HG02938 (cell line): Measurements from ENCODE around the gene MAD1L1.
"Not testable (repeated sequence)": the region's sequence is repeated elsewhere in the genome, so short reads cannot be mapped to it uniquely, and the experiment has no call there.

Experiments used
- ATAC-seq: cut with Tn5 transposase; IDR thresholded peaks from one replicate; pipeline ENCODE4 v1.9.1; 2021; ENCODE audit warnings: mild to moderate bottlenecking, moderate library complexity; ENCODE audit not compliant: unreplicated experiment

MAD1L1 gene

DNA sequence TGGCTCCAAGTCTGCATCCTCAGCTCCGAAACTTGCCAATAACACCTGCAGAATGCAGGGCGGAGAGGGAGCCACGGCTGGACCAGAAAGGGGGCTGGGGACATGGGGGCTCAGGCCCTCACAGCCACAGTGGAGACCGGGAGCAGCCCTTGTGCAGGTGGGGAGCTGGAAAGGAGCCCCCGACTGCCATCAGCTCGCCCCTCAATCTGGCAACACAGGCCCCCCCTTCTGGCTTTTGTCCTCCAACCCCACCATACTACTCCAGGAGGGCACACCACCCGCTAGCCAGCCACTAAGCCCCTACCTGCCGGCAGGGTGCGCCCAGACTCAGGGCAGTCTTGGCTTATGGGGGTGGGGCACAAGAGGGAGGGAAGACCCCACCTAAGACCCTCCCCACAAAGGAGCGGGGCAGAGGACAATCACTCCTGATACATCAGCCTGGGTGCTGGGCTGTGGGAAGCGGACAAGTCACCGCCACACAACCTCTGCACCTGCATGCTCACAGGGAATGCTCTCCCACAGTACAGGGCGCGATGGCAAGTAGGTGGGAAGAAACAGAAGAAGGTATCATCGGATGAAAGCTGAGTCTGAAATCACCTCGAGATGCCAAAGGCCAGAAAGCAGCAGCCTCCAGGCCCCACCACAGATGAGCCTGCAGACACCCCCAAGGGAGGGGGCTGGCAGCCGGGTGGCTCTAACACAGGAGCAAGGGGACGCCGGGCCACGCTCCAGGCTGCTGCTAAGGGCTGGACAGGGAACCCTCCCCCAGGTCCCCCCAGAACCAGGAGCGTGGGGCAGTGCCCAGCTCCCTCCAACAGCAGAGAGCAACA, 297.4 kb downstream of the MAD1L1 start:
- no peak for ATAC-seq

DNA sequence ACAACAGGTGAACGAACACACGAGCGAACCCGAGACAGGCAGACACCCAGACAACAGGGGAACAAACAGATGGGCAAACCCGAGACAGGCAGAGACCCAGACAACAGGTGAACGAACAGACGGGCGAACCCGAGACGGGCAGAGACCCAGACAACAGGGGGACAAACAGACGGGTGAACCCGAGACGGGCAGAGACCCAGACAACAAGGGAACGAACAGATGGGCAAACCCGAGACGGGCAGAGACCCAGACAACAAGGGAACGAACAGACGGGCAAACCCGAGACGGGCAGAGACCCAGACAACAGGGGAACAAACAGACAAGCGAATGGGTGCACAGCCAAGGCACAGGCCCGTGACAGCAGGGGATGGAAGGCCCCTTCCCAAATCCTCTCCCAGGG, 298.0 kb downstream of the MAD1L1 start:
- no peak for ATAC-seq

DNA sequence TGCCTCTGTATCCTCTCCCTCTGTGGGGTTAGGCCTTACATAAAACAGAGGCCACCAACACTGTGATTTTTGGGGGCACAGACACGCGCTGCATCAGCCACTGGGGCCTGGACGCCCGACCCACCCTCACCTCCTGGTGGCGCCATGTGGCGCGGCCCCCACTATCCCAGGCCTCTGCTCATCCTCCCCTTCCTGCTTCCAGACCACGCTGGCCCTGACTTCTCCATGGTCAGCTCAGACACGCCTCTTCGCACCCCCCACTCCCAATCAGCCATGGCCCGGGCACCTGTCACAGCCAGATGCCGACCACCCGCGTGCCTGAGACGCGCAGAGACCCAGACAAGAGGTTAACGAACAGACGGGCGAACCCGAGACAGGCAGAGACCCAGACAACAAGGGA, 298.7 kb downstream of the MAD1L1 start:
- ATAC-seq = no peak

GRCh38 chr7:1933066-1933750, 299.5 kb downstream of the MAD1L1 start:
- no peak for ATAC-seq

DNA sequence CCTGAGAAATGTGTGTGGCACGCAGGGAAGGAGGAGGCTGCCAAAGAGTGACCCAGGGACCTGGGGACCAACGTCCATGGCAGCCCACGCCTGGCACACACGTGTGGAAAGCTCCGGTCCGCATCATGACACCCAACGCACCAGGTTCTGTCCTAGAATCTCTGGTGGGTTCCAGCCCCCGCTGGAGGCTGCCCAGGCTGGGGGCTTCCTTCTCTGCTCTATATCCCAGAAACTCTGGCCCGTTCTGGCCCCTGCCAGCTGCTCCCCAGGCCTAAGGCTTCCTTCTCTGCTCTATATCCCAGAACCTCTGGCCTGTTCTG, 300.8 kb downstream of the MAD1L1 start:
- ATAC-seq = no peak

DNA sequence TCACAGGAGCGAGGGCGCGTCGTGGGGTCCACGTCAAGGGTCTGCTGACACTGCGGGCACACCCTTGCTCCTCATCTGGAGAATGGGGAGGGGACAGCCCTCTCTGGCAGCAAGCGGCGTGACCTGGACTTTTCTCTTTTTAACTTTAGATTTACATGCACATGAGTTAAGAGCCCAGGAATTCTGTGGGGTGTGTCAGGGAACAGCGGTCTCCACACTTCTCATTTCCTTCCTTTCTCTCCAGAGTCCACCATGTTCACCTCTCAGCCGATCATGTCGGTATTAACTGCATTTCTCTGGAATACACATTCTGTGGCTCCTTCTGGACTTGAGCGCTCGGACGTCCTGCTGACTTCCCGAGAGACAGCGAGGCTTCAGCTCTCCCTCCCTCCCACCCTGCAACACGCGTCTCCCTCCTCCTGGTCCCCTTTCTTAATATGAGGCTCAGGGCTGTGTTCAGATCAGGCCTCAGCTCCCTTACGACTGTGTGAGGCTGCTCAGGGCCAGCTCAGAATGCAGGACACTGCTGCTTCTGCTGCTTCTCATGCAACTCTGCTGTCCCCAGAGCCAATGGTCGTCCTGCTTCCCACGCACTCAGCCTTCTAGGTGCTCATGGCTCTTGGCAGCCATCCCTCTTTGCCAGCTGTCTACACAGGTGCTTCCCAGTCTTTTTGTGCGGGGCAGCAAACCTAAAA, 301.3 kb downstream of the MAD1L1 start:
- no peak for ATAC-seq

- no peak for ATAC-seq
Measured at GRCh38 chr7:1930381-1931065, 302.2 kb downstream of the MAD1L1 start.

DNA sequence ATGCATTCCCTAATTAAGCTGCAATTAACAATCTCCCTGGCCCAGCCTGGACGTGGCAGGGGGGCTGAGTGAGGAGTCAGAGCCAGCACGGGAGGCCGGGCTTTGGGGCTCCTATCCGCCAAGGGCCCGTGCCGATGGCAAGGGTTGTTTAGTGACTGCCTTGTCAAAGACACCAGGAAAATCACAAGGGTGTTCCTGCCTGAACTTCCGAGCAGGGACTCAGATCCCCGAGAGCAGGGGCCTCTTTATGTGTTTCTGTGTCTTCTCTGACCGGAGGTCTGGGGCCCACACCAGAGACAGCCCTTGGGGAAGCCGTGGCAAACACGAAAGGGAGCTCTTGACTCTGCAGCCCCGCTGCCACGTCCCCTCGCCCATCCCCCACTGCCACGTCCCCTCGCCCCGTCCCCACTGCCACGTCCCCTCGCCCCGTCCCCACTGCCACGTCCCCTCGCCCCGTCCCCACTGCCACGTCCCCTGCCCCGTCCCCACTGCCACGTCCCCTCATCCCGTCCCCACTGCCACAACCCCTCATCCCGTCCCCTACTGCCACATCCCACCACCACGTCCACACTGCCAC, 303.3 kb downstream of the MAD1L1 start:
- ATAC-seq = not testable (repeated sequence)

DNA sequence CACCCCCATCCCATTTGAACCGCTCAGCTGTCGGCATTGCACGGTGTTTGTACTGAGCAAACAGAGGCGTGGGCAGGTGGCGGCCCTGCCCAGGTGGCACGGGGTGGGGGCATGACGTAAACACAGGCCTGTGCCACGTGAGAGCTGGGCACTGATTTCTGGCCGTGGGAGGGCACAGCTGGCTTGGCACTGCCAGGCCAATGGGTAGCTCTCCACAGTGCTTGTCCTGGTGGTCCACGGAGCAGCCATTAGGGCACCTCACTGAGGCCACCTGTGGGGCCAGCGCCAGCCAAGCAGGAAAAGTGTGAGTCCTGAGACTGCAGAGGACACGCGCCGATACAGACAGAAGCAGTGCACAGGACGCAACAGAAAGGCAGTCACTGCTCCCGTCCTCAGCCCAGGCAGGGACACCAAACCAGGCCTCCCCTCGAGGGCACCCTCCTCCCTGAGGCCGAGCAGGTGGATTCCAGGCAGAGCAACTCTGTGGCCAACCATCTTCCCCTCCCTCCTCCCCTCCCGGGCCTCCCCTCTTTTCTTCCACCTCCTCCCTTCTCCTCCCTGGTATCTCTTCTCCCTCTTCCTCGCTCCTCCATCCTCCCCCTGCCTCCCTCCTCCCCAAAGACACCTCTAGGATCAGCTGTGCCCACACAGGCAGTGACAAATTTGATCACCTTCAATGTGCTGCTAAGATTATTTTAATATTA, 303.9 kb downstream of the MAD1L1 start:
- no peak for ATAC-seq

- ATAC-seq = no peak
Measured at GRCh38 chr7:1927937-1928644, 304.7 kb downstream of the MAD1L1 start.

DNA sequence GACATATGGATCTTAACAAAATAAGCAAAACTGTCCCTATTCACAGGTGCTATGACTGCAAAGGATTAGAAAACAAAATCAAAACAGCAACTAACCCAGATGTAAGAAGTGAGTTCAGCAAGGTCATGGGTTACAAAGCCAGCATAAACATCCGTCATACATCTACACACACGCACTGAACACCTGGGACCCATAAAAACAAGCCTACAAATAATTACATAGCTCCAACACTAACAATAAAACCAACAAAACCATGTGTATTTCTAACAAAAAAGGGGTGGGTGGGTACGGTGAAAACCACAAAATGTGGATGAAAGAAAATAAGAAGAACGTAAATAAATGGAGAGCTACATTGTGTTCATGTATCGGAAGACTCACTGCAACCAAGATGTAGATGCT, 305.8 kb downstream of the MAD1L1 start:
- ATAC-seq = no peak

DNA sequence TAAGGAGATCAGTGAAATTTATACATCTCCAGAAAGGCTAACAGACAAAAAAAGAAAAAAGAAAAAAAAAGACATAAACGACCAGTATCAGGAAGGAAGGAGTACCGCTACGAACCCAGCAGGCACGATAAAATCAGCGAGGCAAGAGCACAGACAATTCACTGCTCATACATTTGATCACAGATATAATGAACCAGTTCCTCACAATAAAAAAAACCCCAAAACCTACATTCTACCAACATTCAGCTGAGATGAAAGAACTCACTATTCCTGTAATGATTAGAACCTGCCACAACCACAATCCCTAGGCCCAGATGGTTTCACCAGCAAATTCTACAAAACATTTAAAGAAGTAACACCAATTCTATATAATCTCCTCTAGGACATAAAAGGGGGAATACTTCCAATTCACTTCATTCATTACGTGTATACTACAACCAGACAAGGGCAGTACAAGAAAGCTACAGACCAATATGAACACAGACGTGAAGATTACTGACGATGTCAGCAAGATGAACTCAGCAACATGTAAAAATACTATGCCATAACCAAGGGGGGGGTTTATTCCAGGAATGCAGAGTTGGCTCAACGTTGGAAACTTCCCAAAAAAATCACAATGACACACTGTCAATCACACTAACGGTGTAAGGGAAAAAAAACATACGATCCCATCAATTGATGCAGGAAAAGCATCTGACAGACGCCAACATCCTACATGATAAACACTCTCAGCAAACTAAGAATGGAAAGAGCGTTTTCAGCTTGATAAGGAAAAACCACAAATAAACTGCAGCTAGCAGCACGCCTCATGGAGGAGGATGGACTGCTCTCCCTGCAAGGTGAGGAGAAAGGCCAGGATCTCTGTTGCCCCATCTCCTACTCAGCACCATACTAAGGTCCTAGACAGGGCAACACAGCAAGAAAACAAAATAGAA, 306.5 kb downstream of the MAD1L1 start:
- no peak for ATAC-seq

GRCh38 chr7:1925349-1925748, 307.4 kb downstream of the MAD1L1 start:
- no peak for ATAC-seq

DNA sequence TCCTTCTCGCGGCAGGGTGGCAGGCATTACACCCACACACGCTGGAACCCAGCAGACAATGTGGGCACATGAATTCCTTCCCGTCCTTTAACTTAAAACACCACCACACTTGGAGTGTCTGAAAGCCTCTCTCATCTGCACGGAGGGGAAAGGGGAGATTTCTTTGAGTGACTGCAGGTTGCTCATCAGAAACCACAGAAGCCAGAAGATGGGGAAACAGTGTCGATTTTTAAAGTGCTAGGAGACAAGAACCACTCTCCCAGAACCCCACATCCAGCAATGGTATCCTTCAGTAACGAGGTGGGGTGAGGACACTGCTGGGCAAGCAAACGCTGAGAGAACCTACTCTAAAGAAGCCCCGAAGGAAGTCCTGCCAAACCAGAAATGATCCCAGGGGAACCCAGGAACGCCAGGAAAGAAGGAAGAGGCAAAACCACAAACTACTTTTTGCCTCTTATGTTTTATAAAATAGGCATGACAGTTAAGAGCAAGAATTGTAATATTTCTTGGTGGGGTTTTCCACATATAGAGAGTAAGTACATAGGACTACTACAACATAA, 308.4 kb downstream of the MAD1L1 start:
- ATAC-seq = no peak

- ATAC-seq = no peak
Measured at GRCh38 chr7:1923409-1924257, 309.1 kb downstream of the MAD1L1 start.

GRCh38 chr7:1922870-1923236, 309.9 kb downstream of the MAD1L1 start:
- no peak for ATAC-seq

GRCh38 chr7:1922071-1922869, 310.5 kb downstream of the MAD1L1 start:
- ATAC-seq = no peak
